ENCODE results near the gene DENND1C.

Gene DENND1C

DNA sequence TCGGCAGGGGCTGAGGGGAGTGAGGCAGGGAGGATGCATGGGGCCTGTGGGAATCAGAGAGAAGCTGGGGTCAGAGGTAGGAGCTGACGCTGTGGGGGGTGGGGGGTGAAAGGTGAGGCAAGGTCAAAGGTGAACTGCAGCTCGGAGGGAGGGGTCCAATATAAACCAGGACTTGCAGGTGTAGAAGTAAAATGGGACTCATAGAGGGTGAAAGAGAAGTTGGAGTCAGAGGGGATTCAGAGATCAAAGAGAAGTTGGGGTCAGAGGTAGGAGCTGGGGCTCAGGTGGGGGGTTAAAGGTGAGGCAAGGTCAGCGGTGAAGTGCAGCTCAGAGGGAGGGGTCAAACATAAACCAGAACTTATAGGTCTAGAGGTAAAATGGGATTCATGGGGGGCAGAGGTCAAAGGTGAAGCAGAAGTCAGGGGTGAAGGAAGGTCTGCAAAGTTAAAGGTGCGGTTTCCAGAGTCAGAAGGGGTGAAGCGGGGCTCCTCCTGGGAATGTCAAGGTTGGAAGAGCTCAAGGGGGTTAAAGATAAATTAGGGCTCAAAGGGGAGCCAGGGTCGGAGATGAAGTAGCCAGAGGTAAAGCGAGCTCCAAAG, 12.9 kb upstream of the DENND1C start:
- Histone ChIP-seq H3K4me3 (ENCODE audit: low read length, poor library complexity, severe bottlenecking) (no peak overlapping the region), H3K4me2 (ENCODE audit: low read depth, low read length, poor library complexity, severe bottlenecking) (no peak overlapping the region), H3K9me2 (replicated peaks; ENCODE audit: low read depth, low read length) (no peaks in the 10 kb centered on the region), H3K9me3 (ENCODE audit: insufficient read depth, low read depth, low read length) (no peaks in the 10 kb centered on the region), H2AFZ (ENCODE audit: low read length) (no peak overlapping the region), H3K9ac (ENCODE audit: low read depth, low read length, poor library complexity, severe bottlenecking) (no peak overlapping the region), H3K27me3 (ENCODE audit: insufficient read depth, low read length, poor library complexity, severe bottlenecking) (no peaks in the 10 kb centered on the region), H4K20me1 (ENCODE audit: insufficient read depth, low read length, poor library complexity, severe bottlenecking) (no peaks in the 10 kb centered on the region), H3F3A (ENCODE audit: low read depth) (no peaks in the 10 kb centered on the region), H3K36me3 (ENCODE audit: insufficient read depth, low read length) (no peaks in the 10 kb centered on the region), H3K4me1 (ENCODE audit: insufficient read depth, low read length, poor library complexity, severe bottlenecking) (no peaks in the 10 kb centered on the region), H3K79me2 (ENCODE audit: insufficient read depth, low read length) (no peaks in the 10 kb centered on the region)
- no peak for TF ChIP-seq CTCF (conservative IDR thresholded peaks at IDR 0.05; ENCODE audit: low read length)
- TF ChIP-seq EZH2phosphoT487 (IDR thresholded peaks at IDR 0.05; ENCODE audit: borderline replicate concordance) = no peak

DNA sequence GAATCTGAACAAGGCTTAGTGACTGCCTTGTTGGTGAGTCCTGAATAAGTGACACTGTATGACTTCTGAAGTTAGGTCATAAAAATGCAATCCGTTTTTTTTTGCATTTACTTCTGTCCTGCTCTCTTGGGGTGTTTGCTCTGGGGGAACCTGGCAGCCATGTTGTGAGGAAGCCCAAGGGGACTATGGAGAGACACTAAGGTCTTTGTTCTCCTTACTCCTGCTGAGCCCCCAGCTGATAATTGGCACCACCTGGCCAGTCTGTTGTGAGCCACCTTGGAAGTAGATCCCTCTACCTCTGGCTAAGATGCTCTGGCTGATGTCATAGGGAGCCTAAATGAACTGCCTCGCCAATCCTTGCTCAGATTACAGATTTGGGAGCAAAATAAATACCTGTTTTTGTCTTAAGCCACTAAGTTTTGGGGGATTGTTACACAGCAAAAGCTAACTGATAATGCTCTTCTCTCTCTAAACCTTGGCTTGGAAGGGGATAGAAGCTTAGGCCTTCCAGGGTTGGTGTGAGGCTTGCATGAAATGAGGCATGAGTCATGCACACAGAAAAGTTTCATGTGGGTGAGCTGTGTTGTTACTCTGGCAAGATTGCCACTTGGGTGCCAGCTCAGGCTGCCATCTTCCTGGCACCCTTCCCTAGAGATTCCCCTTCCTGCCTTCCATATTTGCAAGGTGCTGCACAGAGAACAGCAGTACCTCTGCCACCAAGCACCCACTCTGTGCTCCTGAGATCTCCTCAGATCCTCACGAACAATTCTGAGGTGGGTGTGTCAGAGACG, 10.4 kb upstream of the DENND1C start:
- Histone ChIP-seq H3K9me3 (ENCODE audit: insufficient read depth, low read depth, low read length) (no peaks in the 10 kb centered on the region), H2AFZ (ENCODE audit: low read length) (no peak overlapping the region), H3K36me3 (ENCODE audit: insufficient read depth, low read length) (no peaks in the 10 kb centered on the region), H3K79me2 (ENCODE audit: insufficient read depth, low read length) (no peaks in the 10 kb centered on the region), H3K9me2 (replicated peaks; ENCODE audit: low read depth, low read length) (no peaks in the 10 kb centered on the region), H3K27me3 (ENCODE audit: insufficient read depth, low read length, poor library complexity, severe bottlenecking) (no peaks in the 10 kb centered on the region), H3K4me2 (ENCODE audit: low read depth, low read length, poor library complexity, severe bottlenecking) (no peak overlapping the region), H3K9ac (ENCODE audit: low read depth, low read length, poor library complexity, severe bottlenecking) (no peak overlapping the region), H3K4me3 (ENCODE audit: low read length, poor library complexity, severe bottlenecking) (no peak overlapping the region), H4K20me1 (ENCODE audit: insufficient read depth, low read length, poor library complexity, severe bottlenecking) (no peaks in the 10 kb centered on the region), H3K4me1 (ENCODE audit: insufficient read depth, low read length, poor library complexity, severe bottlenecking) (no peaks in the 10 kb centered on the region), H3F3A (ENCODE audit: low read depth) (no peaks in the 10 kb centered on the region)
- TF ChIP-seq CTCF (conservative IDR thresholded peaks at IDR 0.05; ENCODE audit: low read length) (no peak), EZH2phosphoT487 (IDR thresholded peaks at IDR 0.05; ENCODE audit: borderline replicate concordance) (no peak)

DNA sequence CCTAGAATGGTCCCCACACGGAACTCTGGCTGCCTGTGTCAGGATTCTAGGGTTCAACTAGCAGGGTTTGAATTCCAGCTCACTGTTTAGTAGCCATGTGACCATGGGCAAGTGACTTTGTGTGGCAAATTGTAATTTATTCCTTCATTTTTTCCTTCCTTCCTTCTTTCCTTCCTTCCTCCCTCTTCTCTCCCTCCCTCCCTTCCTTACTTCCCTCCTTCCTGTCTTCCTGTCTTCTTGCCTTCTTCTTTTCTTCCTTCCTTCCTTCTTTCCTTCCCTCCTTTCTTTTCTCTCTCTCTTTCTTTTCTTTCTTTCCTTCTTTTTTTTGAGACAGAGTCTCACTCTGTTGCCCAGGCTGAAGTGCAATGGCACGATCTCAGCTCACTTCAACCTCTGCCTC, 8.5 kb upstream of the DENND1C start:
- Histone ChIP-seq H3K9me2 (replicated peaks; ENCODE audit: low read depth, low read length) (no peaks in the 10 kb centered on the region), H3K36me3 (ENCODE audit: insufficient read depth, low read length) (no peaks in the 10 kb centered on the region), H3K27me3 (ENCODE audit: insufficient read depth, low read length, poor library complexity, severe bottlenecking) (no peaks in the 10 kb centered on the region), H3F3A (ENCODE audit: low read depth) (no peaks in the 10 kb centered on the region), H3K4me2 (ENCODE audit: low read depth, low read length, poor library complexity, severe bottlenecking) (no peak overlapping the region), H3K4me3 (ENCODE audit: low read length, poor library complexity, severe bottlenecking) (no peak overlapping the region), H3K9ac (ENCODE audit: low read depth, low read length, poor library complexity, severe bottlenecking) (no peak overlapping the region), H3K4me1 (ENCODE audit: insufficient read depth, low read length, poor library complexity, severe bottlenecking) (no peaks in the 10 kb centered on the region), H2AFZ (ENCODE audit: low read length) (peak overlapping the region; percentile 55; the same call in 1 of the 2 replicates), H4K20me1 (ENCODE audit: insufficient read depth, low read length, poor library complexity, severe bottlenecking) (no peaks in the 10 kb centered on the region), H3K9me3 (ENCODE audit: insufficient read depth, low read depth, low read length) (no peaks in the 10 kb centered on the region), H3K79me2 (ENCODE audit: insufficient read depth, low read length) (no peaks in the 10 kb centered on the region)
- TF ChIP-seq EZH2phosphoT487 (IDR thresholded peaks at IDR 0.05; ENCODE audit: borderline replicate concordance) (no peak), CTCF (conservative IDR thresholded peaks at IDR 0.05; ENCODE audit: low read length) (no peak)

All from Loucy (cell line).